Measurements from ENCODE around the gene MAN1B1.

The MAN1B1 gene

GRCh38 chr9:137045294-137046087 is 41.3 kb upstream of the MAN1B1 start:
- Histone ChIP-seq H3K9ac (ENCODE audit: low read depth, low read length) (no peak overlapping the region), H3K27me3 (ENCODE audit: control insufficient read depth, insufficient read depth, low read length) (peaks cover 30% of the 10 kb centered on the region), H3K9me3 (ENCODE audit: control insufficient read depth, insufficient read depth, low read length) (no peaks in the 10 kb centered on the region), H3K4me3 (ENCODE audit: low read depth, low read length) (peak overlapping the region; percentile 63), H3K4me1 (ENCODE audit: control insufficient read depth, insufficient read depth, low read length) (no peaks in the 10 kb centered on the region), H3K36me3 (ENCODE audit: control insufficient read depth, insufficient read depth, low read length) (peaks cover 3% of the 10 kb centered on the region)

GRCh38 chr9:137046088-137046787 is 40.5 kb upstream of the MAN1B1 start, which contains the start of gene NPDC1:
Gene NPDC1 (minus strand): TSS chr9:137046177. CDS start chr9:137045989, 188 bp downstream.
- Histone ChIP-seq H3K36me3 (ENCODE audit: control insufficient read depth, insufficient read depth, low read length) (peaks cover 3% of the 10 kb centered on the region), H3K27me3 (ENCODE audit: control insufficient read depth, insufficient read depth, low read length) (peaks cover 30% of the 10 kb centered on the region), H3K4me3 (ENCODE audit: low read depth, low read length) (peak within 1 kb of the TSS; percentile 63), H3K9me3 (ENCODE audit: control insufficient read depth, insufficient read depth, low read length) (no peaks in the 10 kb centered on the region), H3K9ac (ENCODE audit: low read depth, low read length) (no peak within 1 kb of the TSS), H3K4me1 (ENCODE audit: control insufficient read depth, insufficient read depth, low read length) (no peaks in the 10 kb centered on the region)

- Histone ChIP-seq H3K27me3 (ENCODE audit: control insufficient read depth, insufficient read depth, low read length) (peaks cover 45% of the 10 kb centered on the region), H3K4me1 (ENCODE audit: control insufficient read depth, insufficient read depth, low read length) (no peaks in the 10 kb centered on the region), H3K36me3 (ENCODE audit: control insufficient read depth, insufficient read depth, low read length) (no peaks in the 10 kb centered on the region), H3K4me3 (ENCODE audit: low read depth, low read length) (no peak overlapping the region), H3K9me3 (ENCODE audit: control insufficient read depth, insufficient read depth, low read length) (no peaks in the 10 kb centered on the region), H3K9ac (ENCODE audit: low read depth, low read length) (no peak overlapping the region)
Measured at GRCh38 chr9:137048655-137049543, 37.9 kb upstream of the MAN1B1 start.

- Histone ChIP-seq H3K27me3 (ENCODE audit: control insufficient read depth, insufficient read depth, low read length) (peaks cover 49% of the 10 kb centered on the region), H3K36me3 (ENCODE audit: control insufficient read depth, insufficient read depth, low read length) (no peaks in the 10 kb centered on the region), H3K9me3 (ENCODE audit: control insufficient read depth, insufficient read depth, low read length) (no peaks in the 10 kb centered on the region)
Measured at GRCh38 chr9:137049544-137050449, 37.0 kb upstream of the MAN1B1 start.

GRCh38 chr9:137050570-137050969 is 36.2 kb upstream of the MAN1B1 start:
- no peak overlapping the region for H3K4me3 ChIP-seq (ENCODE audit: low read depth, low read length)
- H3K36me3 ChIP-seq (ENCODE audit: control insufficient read depth, insufficient read depth, low read length): no peaks in the 10 kb centered on the region
- peaks cover 41% of the 10 kb centered on the region for H3K27me3 ChIP-seq (ENCODE audit: control insufficient read depth, insufficient read depth, low read length)
- H3K9ac ChIP-seq (ENCODE audit: low read depth, low read length): no peak overlapping the region
- peaks cover under 1% of the 10 kb centered on the region for H3K4me1 ChIP-seq (ENCODE audit: control insufficient read depth, insufficient read depth, low read length)
- H3K9me3 ChIP-seq (ENCODE audit: control insufficient read depth, insufficient read depth, low read length): no peaks in the 10 kb centered on the region

More at GRCh38 chr9:137049544-137050449, 37.0 kb upstream of the MAN1B1 start:
- no peak overlapping the region for H3K9ac ChIP-seq (ENCODE audit: low read depth, low read length)
- H3K4me3 ChIP-seq (ENCODE audit: low read depth, low read length): no peak overlapping the region
- no peaks in the 10 kb centered on the region for H3K4me1 ChIP-seq (ENCODE audit: control insufficient read depth, insufficient read depth, low read length)

DNA sequence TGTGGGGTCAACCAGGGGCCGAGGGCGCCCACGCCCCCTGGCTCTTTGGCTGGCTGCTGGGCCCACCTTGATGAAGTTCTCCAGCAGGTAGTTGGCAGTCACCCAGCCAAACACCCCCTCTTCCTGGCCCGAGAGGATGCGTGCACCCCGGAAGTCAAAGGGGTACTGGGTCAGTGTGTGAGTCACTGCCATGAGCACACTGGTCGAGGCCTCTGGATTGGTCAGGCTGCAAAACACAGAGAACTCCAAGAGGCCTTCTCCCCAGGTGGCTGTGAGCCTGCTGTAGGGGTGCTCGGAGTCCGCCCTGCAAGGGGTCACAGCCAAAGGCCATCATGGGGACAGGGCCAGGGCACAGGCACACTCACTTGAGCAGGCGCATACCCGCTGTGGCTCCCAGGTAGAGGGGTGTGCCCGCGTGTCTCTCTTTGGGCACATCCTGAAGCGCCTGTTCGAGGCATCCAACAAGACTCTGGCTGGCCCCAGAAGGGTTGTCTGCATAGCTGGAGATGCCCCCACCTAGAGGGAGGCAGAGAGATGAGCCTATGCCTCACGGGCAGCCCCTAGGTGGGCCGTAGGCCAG is 35.5 kb upstream of the MAN1B1 start:
- no peaks in the 10 kb centered on the region for H3K36me3 ChIP-seq (ENCODE audit: control insufficient read depth, insufficient read depth, low read length)
- peaks cover 41% of the 10 kb centered on the region for H3K27me3 ChIP-seq (ENCODE audit: control insufficient read depth, insufficient read depth, low read length)
- H3K9me3 ChIP-seq (ENCODE audit: control insufficient read depth, insufficient read depth, low read length): no peaks in the 10 kb centered on the region
- no peak overlapping the region for H3K9ac ChIP-seq (ENCODE audit: low read depth, low read length)
- H3K4me1 ChIP-seq (ENCODE audit: control insufficient read depth, insufficient read depth, low read length): peaks cover 3% of the 10 kb centered on the region
- H3K4me3 ChIP-seq (ENCODE audit: low read depth, low read length): no peak overlapping the region

- Histone ChIP-seq H3K9me3 (ENCODE audit: control insufficient read depth, insufficient read depth, low read length) (no peaks in the 10 kb centered on the region), H3K9ac (ENCODE audit: low read depth, low read length) (no peak overlapping the region), H3K27me3 (ENCODE audit: control insufficient read depth, insufficient read depth, low read length) (peaks cover 36% of the 10 kb centered on the region), H3K36me3 (ENCODE audit: control insufficient read depth, insufficient read depth, low read length) (no peaks in the 10 kb centered on the region), H3K4me1 (ENCODE audit: control insufficient read depth, insufficient read depth, low read length) (peaks cover 3% of the 10 kb centered on the region), H3K4me3 (ENCODE audit: low read depth, low read length) (no peak overlapping the region)
Measured at GRCh38 chr9:137052293-137052692, 34.5 kb upstream of the MAN1B1 start.

DNA sequence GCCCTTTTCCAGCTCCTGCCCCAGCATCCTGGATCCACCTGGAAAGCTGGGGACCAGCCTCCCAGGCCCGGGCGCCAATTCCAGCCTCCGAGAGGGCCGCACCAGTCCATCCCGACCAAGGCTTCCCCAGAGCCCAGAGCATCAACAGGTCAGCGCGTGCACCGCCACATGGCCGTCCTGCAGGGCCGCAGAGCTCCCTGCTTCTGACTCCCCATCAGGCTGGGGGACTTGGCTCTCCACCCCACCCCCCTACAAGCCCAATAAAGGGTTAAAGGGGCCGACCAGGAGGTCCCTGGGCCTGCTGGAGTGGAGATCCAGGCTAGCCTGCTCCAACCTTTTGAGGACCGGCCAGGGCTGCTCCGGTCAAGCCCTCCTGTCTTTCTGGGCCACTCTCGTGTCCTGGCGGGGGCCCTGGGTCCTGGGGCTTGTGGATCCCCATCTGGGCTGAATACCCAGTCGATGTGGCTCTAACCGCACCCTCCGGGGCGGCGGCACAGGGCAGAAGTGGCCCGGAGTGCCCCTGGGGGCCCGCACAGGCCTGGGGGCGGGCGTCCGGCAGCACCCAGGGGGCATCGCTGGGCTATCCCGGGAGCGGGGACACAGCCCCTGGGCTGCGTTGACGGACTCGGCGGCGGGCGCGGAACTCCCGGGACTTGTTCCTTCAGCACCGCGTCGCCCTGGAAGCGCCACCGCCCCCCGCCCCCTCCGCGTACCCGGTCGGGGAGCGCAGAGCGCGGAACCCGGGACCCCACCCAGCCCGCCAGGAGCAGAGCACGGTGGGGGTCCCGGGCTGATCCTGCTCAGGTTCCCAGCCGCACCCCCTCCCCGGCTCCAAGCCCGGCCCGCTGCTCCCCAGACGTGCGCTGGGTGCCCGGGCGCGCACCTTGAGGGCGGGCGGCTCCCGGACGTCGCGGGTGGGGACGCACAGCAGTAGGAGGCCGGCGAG is 33.5 kb upstream of the MAN1B1 start:
- Histone ChIP-seq H3K4me1 (ENCODE audit: control insufficient read depth, insufficient read depth, low read length) (peaks cover 3% of the 10 kb centered on the region), H3K36me3 (ENCODE audit: control insufficient read depth, insufficient read depth, low read length) (no peaks in the 10 kb centered on the region), H3K27me3 (ENCODE audit: control insufficient read depth, insufficient read depth, low read length) (peaks cover 29% of the 10 kb centered on the region), H3K9ac (ENCODE audit: low read depth, low read length) (no peak overlapping the region), H3K9me3 (ENCODE audit: control insufficient read depth, insufficient read depth, low read length) (no peaks in the 10 kb centered on the region), H3K4me3 (ENCODE audit: low read depth, low read length) (peak overlapping the region; percentile 43)

- Histone ChIP-seq H3K4me3 (ENCODE audit: low read depth, low read length) (peak within 1 kb of the TSS; percentile 43), H3K27me3 (ENCODE audit: control insufficient read depth, insufficient read depth, low read length) (peaks cover 25% of the 10 kb centered on the region), H3K36me3 (ENCODE audit: control insufficient read depth, insufficient read depth, low read length) (no peaks in the 10 kb centered on the region), H3K9ac (ENCODE audit: low read depth, low read length) (no peak within 1 kb of the TSS), H3K9me3 (ENCODE audit: control insufficient read depth, insufficient read depth, low read length) (no peaks in the 10 kb centered on the region), H3K4me1 (ENCODE audit: control insufficient read depth, insufficient read depth, low read length) (peaks cover 3% of the 10 kb centered on the region)
Measured at GRCh38 chr9:137053944-137054931, 32.5 kb upstream of the MAN1B1 start, which contains the start of gene ENTPD2. Gene ENTPD2 (minus strand): TSS chr9:137054061. CDS start chr9:137053997, 64 bp downstream.
